ENCODE results near the gene NOP9.

DNA sequence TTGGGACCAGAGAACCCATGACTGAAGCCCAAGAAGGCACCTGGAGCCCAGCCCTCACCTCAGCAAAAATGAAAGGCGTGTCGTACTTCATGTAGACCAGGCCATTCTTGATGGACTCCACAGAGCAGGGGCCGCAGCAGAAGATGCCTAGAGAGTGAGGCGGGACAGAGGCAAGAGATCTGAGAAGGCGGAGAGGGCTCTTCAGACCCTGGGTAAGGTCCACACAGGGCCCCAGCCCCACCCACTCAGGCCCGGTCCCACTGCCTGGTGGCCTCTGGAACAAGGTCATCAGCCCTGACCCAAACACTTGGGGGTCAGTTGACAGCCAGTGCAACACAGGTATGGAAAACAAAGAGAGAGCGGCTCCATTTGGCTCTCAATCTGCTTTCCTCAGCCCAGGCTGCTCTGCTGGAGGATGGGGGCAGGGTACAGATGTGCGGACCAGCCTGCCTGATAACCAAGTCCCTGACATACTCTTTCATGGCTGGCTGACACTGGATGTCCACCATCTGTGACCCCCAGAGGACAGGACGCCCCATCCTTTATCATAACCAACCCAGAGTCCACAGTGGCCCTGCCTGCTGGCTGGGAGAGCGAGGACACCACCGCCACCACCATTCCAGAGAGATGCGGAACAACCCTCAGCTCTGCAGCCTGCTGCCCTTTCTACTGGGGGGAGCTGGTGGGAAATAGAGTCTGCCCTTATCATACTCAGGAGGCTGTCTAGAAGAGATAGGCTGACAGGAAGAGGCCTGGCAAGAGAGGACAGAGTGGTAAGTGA lies 43.5 kb upstream of the NOP9 start:
- TF ChIP-seq, protein P1, sequence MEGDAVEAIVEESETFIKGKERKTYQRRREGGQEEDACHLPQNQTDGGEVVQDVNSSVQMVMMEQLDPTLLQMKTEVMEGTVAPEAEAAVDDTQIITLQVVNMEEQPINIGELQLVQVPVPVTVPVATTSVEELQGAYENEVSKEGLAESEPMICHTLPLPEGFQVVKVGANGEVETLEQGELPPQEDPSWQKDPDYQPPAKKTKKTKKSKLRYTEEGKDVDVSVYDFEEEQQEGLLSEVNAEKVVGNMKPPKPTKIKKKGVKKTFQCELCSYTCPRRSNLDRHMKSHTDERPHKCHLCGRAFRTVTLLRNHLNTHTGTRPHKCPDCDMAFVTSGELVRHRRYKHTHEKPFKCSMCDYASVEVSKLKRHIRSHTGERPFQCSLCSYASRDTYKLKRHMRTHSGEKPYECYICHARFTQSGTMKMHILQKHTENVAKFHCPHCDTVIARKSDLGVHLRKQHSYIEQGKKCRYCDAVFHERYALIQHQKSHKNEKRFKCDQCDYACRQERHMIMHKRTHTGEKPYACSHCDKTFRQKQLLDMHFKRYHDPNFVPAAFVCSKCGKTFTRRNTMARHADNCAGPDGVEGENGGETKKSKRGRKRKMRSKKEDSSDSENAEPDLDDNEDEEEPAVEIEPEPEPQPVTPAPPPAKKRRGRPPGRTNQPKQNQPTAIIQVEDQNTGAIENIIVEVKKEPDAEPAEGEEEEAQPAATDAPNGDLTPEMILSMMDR (IDR thresholded peaks at IDR 0.05): no peak
- no peak for TF ChIP-seq EZH2 (IDR thresholded peaks at IDR 0.05)
